ENCODE measurements around the gene ZNF462.

ZNF462 gene

GRCh38 chr9:106920091-106920490 lies 57.1 kb downstream of the ZNF462 start:
- Mint-ChIP-seq H3K27ac (no peak overlapping the region), H3K4me1 (ENCODE audit: low read depth) (no peaks in the 10 kb centered on the region), H3K27me3 (ENCODE audit: low read depth) (no peaks in the 10 kb centered on the region), H3K4me3 (no peak overlapping the region), H3K9me3 (peaks cover 12% of the 10 kb centered on the region), H3K36me3 (ENCODE audit: low read depth) (no peaks in the 10 kb centered on the region)

- Mint-ChIP-seq H3K9me3 (peaks cover 14% of the 10 kb centered on the region), H3K27me3 (ENCODE audit: low read depth) (no peaks in the 10 kb centered on the region), H3K36me3 (ENCODE audit: low read depth) (no peaks in the 10 kb centered on the region), H3K27ac (no peak overlapping the region), H3K4me3 (no peak overlapping the region), H3K4me1 (ENCODE audit: low read depth) (no peaks in the 10 kb centered on the region)
Measured at GRCh38 chr9:106920701-106921283, 57.8 kb downstream of the ZNF462 start.

GRCh38 chr9:106921341-106921899 lies 58.5 kb downstream of the ZNF462 start:
- H3K4me1 Mint-ChIP-seq (ENCODE audit: low read depth): no peaks in the 10 kb centered on the region
- no peaks in the 10 kb centered on the region for H3K36me3 Mint-ChIP-seq (ENCODE audit: low read depth)
- no peaks in the 10 kb centered on the region for H3K27me3 Mint-ChIP-seq (ENCODE audit: low read depth)
- H3K9me3 Mint-ChIP-seq: peaks cover 16% of the 10 kb centered on the region
- H3K4me3 Mint-ChIP-seq: no peak overlapping the region
- H3K27ac Mint-ChIP-seq: no peak overlapping the region

- Mint-ChIP-seq H3K36me3 (ENCODE audit: low read depth) (no peaks in the 10 kb centered on the region), H3K27ac (no peak overlapping the region), H3K4me3 (no peak overlapping the region), H3K4me1 (ENCODE audit: low read depth) (no peaks in the 10 kb centered on the region), H3K27me3 (ENCODE audit: low read depth) (no peaks in the 10 kb centered on the region), H3K9me3 (peaks cover 16% of the 10 kb centered on the region)
Measured at GRCh38 chr9:106922026-106922425, 59.1 kb downstream of the ZNF462 start.

GRCh38 chr9:106925392-106925791 lies 62.4 kb downstream of the ZNF462 start:
- Mint-ChIP-seq H3K27ac (no peak overlapping the region), H3K4me1 (ENCODE audit: low read depth) (no peaks in the 10 kb centered on the region), H3K27me3 (ENCODE audit: low read depth) (no peaks in the 10 kb centered on the region), H3K9me3 (peaks cover 29% of the 10 kb centered on the region), H3K36me3 (ENCODE audit: low read depth) (no peaks in the 10 kb centered on the region), H3K4me3 (no peak overlapping the region)

- no peaks in the 10 kb centered on the region for H3K4me1 Mint-ChIP-seq (ENCODE audit: low read depth)
- H3K27me3 Mint-ChIP-seq (ENCODE audit: low read depth): no peaks in the 10 kb centered on the region
- H3K4me3 Mint-ChIP-seq: no peak overlapping the region
- H3K27ac Mint-ChIP-seq: no peak overlapping the region
- no peaks in the 10 kb centered on the region for H3K36me3 Mint-ChIP-seq (ENCODE audit: low read depth)
- H3K9me3 Mint-ChIP-seq: peaks cover 37% of the 10 kb centered on the region
Measured at GRCh38 chr9:106927916-106928315, 65.0 kb downstream of the ZNF462 start.

GRCh38 chr9:106928350-106928749 lies 65.4 kb downstream of the ZNF462 start:
- H3K4me3 Mint-ChIP-seq: no peak overlapping the region
- no peaks in the 10 kb centered on the region for H3K4me1 Mint-ChIP-seq (ENCODE audit: low read depth)
- no peaks in the 10 kb centered on the region for H3K36me3 Mint-ChIP-seq (ENCODE audit: low read depth)
- no peaks in the 10 kb centered on the region for H3K27me3 Mint-ChIP-seq (ENCODE audit: low read depth)
- no peak overlapping the region for H3K27ac Mint-ChIP-seq
- peaks cover 37% of the 10 kb centered on the region for H3K9me3 Mint-ChIP-seq

- peaks cover 29% of the 10 kb centered on the region for H3K9me3 Mint-ChIP-seq
- H3K36me3 Mint-ChIP-seq (ENCODE audit: low read depth): no peaks in the 10 kb centered on the region
- no peak overlapping the region for H3K27ac Mint-ChIP-seq
- H3K4me1 Mint-ChIP-seq (ENCODE audit: low read depth): no peaks in the 10 kb centered on the region
- H3K27me3 Mint-ChIP-seq (ENCODE audit: low read depth): no peaks in the 10 kb centered on the region
- no peak overlapping the region for H3K4me3 Mint-ChIP-seq
Measured at GRCh38 chr9:106929471-106930177, 66.7 kb downstream of the ZNF462 start.

GRCh38 chr9:106930477-106930876 lies 67.5 kb downstream of the ZNF462 start:
- Mint-ChIP-seq H3K36me3 (ENCODE audit: low read depth) (no peaks in the 10 kb centered on the region), H3K27ac (no peak overlapping the region), H3K27me3 (ENCODE audit: low read depth) (no peaks in the 10 kb centered on the region), H3K9me3 (peaks cover 25% of the 10 kb centered on the region), H3K4me3 (no peak overlapping the region), H3K4me1 (ENCODE audit: low read depth) (no peaks in the 10 kb centered on the region)

- Mint-ChIP-seq H3K4me3 (no peak overlapping the region), H3K4me1 (ENCODE audit: low read depth) (no peaks in the 10 kb centered on the region), H3K27me3 (ENCODE audit: low read depth) (no peaks in the 10 kb centered on the region), H3K36me3 (ENCODE audit: low read depth) (no peaks in the 10 kb centered on the region), H3K27ac (no peak overlapping the region), H3K9me3 (peaks cover 20% of the 10 kb centered on the region)
Measured at GRCh38 chr9:106931466-106931865, 68.5 kb downstream of the ZNF462 start.

GRCh38 chr9:106932178-106932577 lies 69.2 kb downstream of the ZNF462 start:
- Mint-ChIP-seq H3K36me3 (ENCODE audit: low read depth) (no peaks in the 10 kb centered on the region), H3K27ac (no peak overlapping the region), H3K4me3 (no peak overlapping the region), H3K9me3 (peaks cover 20% of the 10 kb centered on the region), H3K4me1 (ENCODE audit: low read depth) (no peaks in the 10 kb centered on the region), H3K27me3 (ENCODE audit: low read depth) (no peaks in the 10 kb centered on the region)

- Mint-ChIP-seq H3K27me3 (ENCODE audit: low read depth) (no peaks in the 10 kb centered on the region), H3K9me3 (peaks cover 17% of the 10 kb centered on the region), H3K4me3 (no peak overlapping the region), H3K27ac (no peak overlapping the region), H3K4me1 (ENCODE audit: low read depth) (no peaks in the 10 kb centered on the region), H3K36me3 (ENCODE audit: low read depth) (no peaks in the 10 kb centered on the region)
Measured at GRCh38 chr9:106932675-106933074, 69.7 kb downstream of the ZNF462 start.

- Mint-ChIP-seq H3K27ac (no peak overlapping the region), H3K36me3 (ENCODE audit: low read depth) (no peaks in the 10 kb centered on the region), H3K4me1 (ENCODE audit: low read depth) (no peaks in the 10 kb centered on the region), H3K9me3 (peaks cover 14% of the 10 kb centered on the region), H3K4me3 (no peak overlapping the region), H3K27me3 (ENCODE audit: low read depth) (no peaks in the 10 kb centered on the region)
Measured at GRCh38 chr9:106933470-106933869, 70.5 kb downstream of the ZNF462 start.

GRCh38 chr9:106934442-106935238 lies 71.7 kb downstream of the ZNF462 start:
- no peaks in the 10 kb centered on the region for H3K4me1 Mint-ChIP-seq (ENCODE audit: low read depth)

GRCh38 chr9:106936680-106937079 lies 73.7 kb downstream of the ZNF462 start:
- no peaks in the 10 kb centered on the region for H3K4me1 Mint-ChIP-seq (ENCODE audit: low read depth)
- peaks cover 6% of the 10 kb centered on the region for H3K9me3 Mint-ChIP-seq
- no peaks in the 10 kb centered on the region for H3K27me3 Mint-ChIP-seq (ENCODE audit: low read depth)
- H3K36me3 Mint-ChIP-seq (ENCODE audit: low read depth): no peaks in the 10 kb centered on the region
- H3K4me3 Mint-ChIP-seq: no peak overlapping the region
- no peak overlapping the region for H3K27ac Mint-ChIP-seq

More at GRCh38 chr9:106934442-106935238, 71.7 kb downstream of the ZNF462 start:
- H3K4me3 Mint-ChIP-seq: no peak overlapping the region
- H3K27me3 Mint-ChIP-seq (ENCODE audit: low read depth): no peaks in the 10 kb centered on the region
- no peak overlapping the region for H3K27ac Mint-ChIP-seq
- peaks cover 14% of the 10 kb centered on the region for H3K9me3 Mint-ChIP-seq
- no peaks in the 10 kb centered on the region for H3K36me3 Mint-ChIP-seq (ENCODE audit: low read depth)
